PC-3 (cell line): ENCODE measurements around the gene ZNF488.

ENCODE experiments used
- CTCF ChIP-seq: fragments of 300-600 bp; sonication (generic); conservative IDR thresholded peaks from 2 replicates; pipeline ENCODE4 v1.5.1; 2017; ENCODE audit warnings: antibody characterized with exemption, low read depth, mild to moderate bottlenecking, low read length
- EZH2 ChIP-seq: fragments of 300-600 bp; sonication (generic); IDR thresholded peaks from one replicate; pipeline ENCODE4 v1.6.1; 2017; ENCODE audit warnings: antibody characterized with exemption, mild to moderate bottlenecking, low read length; ENCODE audit not compliant: unreplicated experiment
- EZH2phosphoT487 ChIP-seq: fragments of 300-600 bp; sonication (generic); IDR thresholded peaks from 2 replicates; pipeline ENCODE4 v1.6.1; 2018; ENCODE audit warnings: mild to moderate bottlenecking, antibody characterized with exemption, low read length, borderline replicate concordance

- TF ChIP-seq CTCF (no peak), EZH2 (no peak), EZH2phosphoT487 (no peak)
These were observed 64.3 kb downstream of the ZNF488 start for GRCh38 chr10:47319784-47320183.
